Measurements from ENCODE around the gene USP6NL.

USP6NL gene

GRCh38 chr10:11472158-11472753 is 139.2 kb downstream of the USP6NL start:
- DNase-seq, result peak; percentile 32

GRCh38 chr10:11469575-11470391 is 141.7 kb downstream of the USP6NL start:
- no peak for DNase-seq

DNA sequence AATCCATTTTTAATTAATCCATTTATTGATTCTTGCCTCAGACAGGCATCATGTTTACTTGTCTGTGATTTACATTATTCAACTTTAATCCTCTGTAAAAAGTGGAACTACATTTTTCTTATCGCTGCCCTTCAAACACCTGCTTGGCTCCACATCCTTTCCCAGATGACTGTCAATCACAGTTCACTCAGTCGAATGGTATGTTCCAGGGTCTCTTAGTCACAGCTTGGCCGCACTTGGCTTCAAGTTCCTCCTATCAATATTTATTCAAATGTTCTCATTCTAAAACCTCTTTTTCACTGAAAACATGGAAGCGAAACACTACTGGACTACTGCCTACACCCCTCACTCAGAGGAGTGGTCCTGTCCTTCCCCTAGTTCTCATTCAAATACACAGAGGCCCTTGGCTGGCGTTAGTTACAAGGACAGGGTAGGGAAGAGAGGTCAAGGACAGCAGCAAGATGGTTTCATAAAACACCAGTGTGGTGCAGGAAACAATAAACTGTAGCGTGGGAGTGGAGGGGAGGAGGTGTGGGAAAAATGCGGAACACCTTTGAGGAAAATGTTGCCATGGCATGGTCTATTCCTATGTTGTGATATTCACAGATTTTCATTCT is 143.2 kb downstream of the USP6NL start:
- no peak for DNase-seq

- DNase-seq, result no peak
Measured at GRCh38 chr10:11465406-11465805, 146.0 kb downstream of the USP6NL start.

DNA sequence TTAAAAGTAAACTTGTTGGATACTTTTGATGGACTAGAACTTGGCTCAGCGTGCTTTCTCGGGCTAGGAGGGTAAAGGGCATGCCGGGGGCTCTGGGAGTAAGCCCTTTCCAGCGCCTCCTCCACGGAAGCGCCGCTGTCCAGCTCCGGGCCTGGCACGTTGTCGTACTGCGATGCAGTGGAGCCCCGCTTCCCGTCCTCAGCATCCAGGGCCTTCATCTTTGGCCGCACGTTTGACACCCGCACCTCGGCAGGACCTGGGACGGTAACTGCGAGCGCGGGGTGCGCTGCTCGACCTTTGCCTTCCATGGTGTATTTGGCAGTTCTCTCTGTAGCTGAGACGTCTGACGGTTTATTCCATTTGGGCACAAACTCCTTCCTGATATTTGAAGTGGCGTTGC is 148.3 kb downstream of the USP6NL start:
- no peak for DNase-seq

DNA sequence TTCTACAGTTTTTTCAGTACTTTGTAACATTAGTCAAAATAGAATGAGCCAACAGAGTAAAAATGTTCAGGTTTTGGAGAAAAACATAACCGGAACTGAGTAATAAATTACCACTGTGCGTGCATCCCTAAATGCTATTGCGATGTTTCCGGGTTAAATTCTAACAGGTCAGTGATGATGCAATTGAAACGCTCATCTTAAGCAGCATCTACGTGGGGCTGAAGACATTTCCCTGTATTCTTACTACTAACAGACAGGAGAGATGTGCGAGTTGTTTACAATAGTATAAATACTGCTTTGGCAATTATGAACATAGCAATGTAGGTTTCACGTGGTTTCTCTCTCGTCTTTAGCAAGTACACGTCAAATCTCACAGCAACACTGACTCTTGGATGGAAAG is 149.4 kb downstream of the USP6NL start:
- DNase-seq, result no peak

GRCh38 chr10:11457336-11457735 is 154.1 kb downstream of the USP6NL start:
- no peak for DNase-seq

- DNase-seq, result no peak
Measured at GRCh38 chr10:11454958-11455566, 156.4 kb downstream of the USP6NL start.

- DNase-seq, result no peak
Measured at GRCh38 chr10:11454160-11454559, 157.3 kb downstream of the USP6NL start.

DNA sequence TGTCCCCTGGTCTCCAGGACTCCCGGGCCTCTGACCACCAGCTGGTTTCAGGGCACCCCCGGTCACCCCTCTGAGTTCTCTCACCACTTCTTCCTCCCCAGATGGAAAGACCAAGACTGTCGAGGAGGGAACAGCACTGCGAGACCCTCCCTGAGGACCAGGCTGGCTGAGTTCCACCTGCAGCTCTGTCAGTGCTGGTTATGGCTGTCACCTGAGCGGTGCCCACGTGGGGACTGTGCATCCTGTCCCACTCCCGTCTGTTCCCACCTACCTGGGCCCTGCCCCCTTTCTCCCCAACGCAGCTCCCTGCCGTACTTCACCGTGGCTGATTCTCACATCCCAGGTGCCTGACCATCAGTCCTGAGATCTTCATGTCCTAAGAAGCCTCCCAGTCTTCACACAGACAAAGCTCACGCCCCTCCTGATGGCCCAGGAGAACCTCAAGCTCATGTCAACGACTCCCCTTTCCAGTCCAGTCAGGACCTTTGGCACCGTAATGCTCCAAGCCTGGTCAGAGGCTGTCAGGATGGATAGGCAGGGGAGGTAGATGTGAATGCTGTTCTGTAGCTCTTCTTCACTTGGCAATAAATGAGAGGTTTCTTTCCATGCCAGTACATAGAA is 159.7 kb downstream of the USP6NL start:
- no peak for DNase-seq

DNA sequence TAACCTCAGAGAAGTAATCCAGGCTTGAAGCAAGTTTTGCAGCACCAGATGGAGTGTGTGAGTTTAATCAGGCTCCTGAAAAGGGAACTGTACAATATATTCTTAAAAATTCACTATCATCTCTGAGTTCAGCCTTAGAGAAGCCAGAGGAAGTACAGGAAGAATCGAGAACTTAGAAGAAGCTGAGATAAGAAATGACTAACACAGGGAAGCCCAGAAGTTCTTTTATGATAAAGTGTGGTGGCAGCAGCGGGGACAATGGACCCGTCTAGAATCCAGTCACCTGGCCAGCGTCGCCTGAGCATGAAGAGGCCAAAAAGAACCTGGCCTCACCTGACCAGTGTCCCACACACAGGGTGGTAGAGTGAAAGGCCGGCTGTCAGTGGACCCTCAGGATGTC is 161.0 kb downstream of the USP6NL start:
- no peak for DNase-seq

DNA sequence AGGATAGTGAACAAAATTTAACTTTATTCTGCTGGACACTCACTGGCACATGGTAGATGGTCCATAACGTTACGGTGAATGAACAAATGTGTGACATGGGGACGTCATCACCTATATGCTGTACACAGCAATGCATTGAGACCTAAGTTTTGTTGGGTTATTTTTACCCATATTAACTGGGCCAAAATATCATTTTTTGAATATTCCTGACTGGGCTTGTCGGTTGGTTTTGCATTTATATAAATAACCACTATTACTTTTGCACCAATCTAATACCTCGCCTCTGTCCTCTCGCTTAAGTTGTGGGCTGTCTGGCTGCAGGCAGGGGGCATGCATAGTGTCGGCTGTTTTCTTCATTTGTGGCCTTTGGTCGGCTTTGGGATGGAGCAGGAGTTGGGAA is 161.7 kb downstream of the USP6NL start:
- DNase-seq, result no peak

DNA sequence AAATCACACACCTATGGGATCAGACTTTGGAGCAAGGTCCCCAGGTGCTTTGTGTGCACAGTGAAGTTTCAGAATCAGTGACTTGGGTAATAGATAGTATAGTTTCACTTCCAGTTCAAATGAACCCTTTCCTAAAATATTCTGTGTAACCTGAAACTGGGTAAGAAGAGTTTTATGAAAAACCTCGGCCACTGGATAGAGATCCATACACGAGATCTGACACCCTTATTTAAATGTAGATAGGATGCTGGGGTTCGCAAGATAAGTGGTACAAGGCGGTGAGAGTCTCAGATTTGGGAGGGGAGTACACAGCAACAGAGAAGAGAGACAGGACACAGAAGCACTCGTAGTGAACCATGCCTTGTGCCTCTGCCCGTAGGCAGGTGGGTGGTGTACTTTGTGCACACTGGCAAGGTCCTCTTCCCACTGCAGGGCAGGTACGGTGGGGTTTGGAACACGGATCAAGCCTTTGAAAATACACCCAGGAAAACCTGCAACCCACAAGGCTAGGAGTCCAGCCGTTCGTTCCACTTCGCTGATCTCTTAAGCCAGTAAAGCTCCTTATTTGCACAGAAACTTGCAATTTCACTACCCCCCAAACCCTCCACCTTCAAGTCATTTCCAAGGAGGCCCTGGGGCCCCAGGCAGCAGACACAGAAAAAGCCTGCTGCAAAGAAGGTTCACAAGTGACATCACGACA is 162.8 kb downstream of the USP6NL start:
- DNase-seq, result no peak

DNA sequence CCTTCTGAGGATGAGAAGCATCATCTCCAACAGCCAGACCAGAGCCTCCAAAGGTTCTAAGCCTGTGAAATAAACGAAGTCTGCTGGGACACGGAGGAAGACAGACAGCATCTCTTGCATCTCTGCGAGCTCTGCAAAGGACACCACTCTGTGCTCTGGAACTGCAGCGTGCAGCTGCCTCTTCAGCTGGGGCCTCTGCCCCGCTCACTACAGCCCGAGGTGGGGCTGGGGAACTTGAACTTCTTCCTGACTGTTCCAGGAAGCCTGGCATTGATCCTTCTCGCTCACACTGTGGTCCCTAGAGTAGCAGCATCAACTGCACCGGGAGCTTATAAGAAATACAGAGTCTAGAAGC is 163.3 kb downstream of the USP6NL start:
- no peak for DNase-seq

DNA sequence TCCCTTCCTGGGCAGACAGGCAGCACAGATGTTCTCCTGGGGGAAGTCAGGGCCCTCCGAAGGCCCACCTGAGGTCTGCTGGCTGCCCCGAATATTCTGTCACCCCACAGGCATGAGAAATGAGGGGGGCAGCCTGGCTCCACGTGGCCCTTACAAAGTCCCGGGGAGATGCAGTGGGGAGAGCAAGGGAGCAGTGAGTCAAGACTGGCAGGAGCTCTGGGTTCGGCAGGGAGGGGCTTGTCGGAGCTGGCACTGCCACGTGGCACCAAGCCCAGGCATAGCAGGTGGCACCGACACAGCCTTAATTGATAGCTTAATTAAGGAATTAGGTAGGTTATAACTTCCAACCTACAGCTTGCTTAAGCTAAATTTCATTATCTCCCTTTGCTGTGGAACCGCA is 163.9 kb downstream of the USP6NL start:
- DNase-seq, result no peak

- no peak for DNase-seq
Measured at GRCh38 chr10:11446864-11447263, 164.6 kb downstream of the USP6NL start.

GRCh38 chr10:11446133-11446532 is 165.3 kb downstream of the USP6NL start:
- DNase-seq, result no peak

GRCh38 chr10:11444531-11445228 is 166.8 kb downstream of the USP6NL start:
- no peak for DNase-seq

- no peak for DNase-seq
Measured at GRCh38 chr10:11444155-11444530, 167.3 kb downstream of the USP6NL start.

DNA sequence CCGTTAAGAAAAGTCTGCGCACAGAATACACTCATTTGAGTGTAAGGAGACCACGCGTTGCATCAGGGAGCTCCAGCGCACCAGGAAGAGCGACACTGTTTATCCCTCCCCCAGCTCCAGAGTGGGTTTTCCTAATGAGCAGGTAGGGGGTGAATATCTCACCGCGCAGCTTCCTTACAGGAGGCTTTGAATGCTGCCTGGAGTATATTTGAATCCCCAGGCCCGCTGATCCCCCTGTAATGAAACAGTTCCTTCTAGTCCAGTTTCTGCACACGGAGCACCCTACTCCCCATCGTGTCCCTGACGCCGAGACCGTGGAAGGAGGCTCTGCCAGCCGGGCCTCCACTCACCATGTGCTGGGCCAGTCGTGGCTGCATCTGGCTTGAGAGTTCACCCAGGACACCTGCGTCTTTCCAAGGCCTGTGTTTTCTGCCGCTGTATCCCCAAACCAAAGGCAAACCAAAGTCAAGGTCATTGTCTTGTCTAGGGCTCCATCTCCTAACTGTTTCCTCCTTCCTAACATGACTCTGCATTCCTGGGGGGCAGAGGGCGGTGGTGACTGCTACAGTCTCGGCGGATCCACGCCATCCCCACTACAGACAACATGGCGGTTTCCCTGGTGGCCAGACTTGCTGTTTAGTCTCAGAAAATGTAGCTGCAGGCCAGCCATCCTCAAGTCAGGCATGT is 167.8 kb downstream of the USP6NL start:
- no peak for DNase-seq

DNA sequence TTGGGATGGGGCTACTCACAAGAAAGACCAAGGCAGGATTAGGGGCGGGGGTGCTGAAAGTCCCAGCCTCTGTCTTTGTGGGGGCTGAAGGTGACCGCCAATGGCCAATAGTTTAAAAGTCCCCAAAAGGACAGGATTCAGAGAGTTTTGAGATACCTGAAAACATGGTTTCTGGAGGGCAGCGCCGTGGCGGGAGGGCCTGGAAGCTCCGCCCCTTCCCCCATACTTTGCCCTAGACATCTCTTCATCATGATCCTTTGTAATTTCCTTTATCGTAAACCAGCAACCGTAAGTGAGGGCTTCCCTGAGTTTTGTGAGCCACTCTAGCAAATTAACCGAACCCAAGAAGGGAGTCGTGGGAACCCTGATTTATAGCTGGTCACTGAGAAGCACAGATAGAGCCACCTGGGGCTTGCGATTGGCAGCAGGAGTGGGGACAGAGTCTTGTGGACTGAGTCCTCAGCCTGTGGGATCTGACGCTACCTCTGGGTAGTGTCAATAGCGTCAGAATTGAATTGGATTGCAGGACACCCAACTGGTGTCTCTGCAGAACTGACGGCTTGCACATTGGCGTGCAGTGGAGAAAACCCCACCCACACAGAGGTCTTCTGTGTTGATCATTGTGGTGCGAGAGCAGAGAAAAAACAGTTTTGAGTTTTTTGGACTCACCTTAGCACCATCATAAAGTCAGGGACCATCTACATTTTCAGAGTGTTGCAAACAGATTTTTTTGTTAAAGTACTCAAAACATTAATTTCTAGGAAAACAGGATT is 169.3 kb downstream of the USP6NL start:
- no peak for DNase-seq

Measured in NCI-H226 (cell line).